Peyer's patch (tissue), 4 donors: ENCODE measurements around the gene AKR7A2.

Experiments used
- CTCF ChIP-seq, 6 experiments: fragments of 450-650 bp in 4 of 6; fragments of 200-600 bp in 2 of 6; sonication (generic) in 1 of 6; IDR thresholded peaks; one replicate each; pipeline ENCODE4 v1.5.1; 2017 to 2019; ENCODE audit warnings: antibody characterized with exemption in 6 of 6, mild to moderate bottlenecking in 3 of 6, moderate library complexity in 1 of 6
- POLR2A ChIP-seq, 2 donors: fragments of 450-650 bp; IDR thresholded peaks; one replicate each; pipeline ENCODE4 v1.5.1; 2017; ENCODE audit warnings: antibody characterized with exemption in 2 of 2, mild to moderate bottlenecking in 2 of 2, moderate library complexity in 2 of 2

- TF ChIP-seq CTCF (IDR thresholded peaks at IDR 0.05), result no peak
- TF ChIP-seq POLR2A (IDR thresholded peaks at IDR 0.05), result no peak
Observed at GRCh38 chr1:19360843-19361610, 49.1 kb upstream of the AKR7A2 start.
